A549 (cell line): ENCODE data around the gene ATXN2L. TPM values are rescaled to one million over a fixed set of nuclear protein-coding genes. Genes with fewer than 3 reads are reported as not detected.

Source experiments
- ATAC-seq, 2 experiments: fragments of 200-7000 bp in 1 of 2; fragments of >200 bp in 1 of 2; cut with Nextera tagmentation in 1 of 2; cut with Tn5 transposase in 1 of 2; 3 replicates each; pipeline versions ENCODE4 v1.8.0 to v1.9.1; 2018 to 2020; ENCODE audit warnings: mild to moderate bottlenecking in 1 of 2, moderate library complexity in 1 of 2
- CTCF ChIA-PET: fragments of 300-600 bp; sonication (Branson Sonifier 250); formaldehyde crosslinking; extraction: SDS; loops from one replicate; lab custom pipeline; 2021; ENCODE audit warnings: antibody characterized with exemption, inconsistent platforms; lab: Yijun Ruan, JAX
- POLR2A ChIA-PET: fragments of 350-600 bp; formaldehyde crosslinking; extraction: SDS; loops from one replicate; lab custom pipeline; 2021; ENCODE audit warnings: antibody characterized with exemption, inconsistent platforms; lab: Yijun Ruan, JAX
- DNase-seq, 2 experiments: peaks; one replicate each; pipeline versions ENCODE4 v3.0.0 to v3.0.0-alpha.2; 2011 to 2016; ENCODE audit warnings: low read depth in 1 of 2, low spot score in 1 of 2
- FAIRE-seq: peaks from 2 replicates; lab custom pipeline; 2011; peaks lifted over from hg19 to GRCh38; lab: Jason Lieb, UNC
- H3K27ac ChIP-seq, 2 experiments: fragments of >200 bp; sonication (Bioruptor Twin); formaldehyde crosslinking; 3 replicates each; pipeline ENCODE4 v1.5.1; 2016 to 2017
- H3K4me1 ChIP-seq: fragments of >200 bp; sonication (Bioruptor Twin); formaldehyde crosslinking; 3 replicates; pipeline ENCODE4 v1.6.1; 2016
- H3K4me2 ChIP-seq: fragments of >200 bp; sonication (Bioruptor Twin); formaldehyde crosslinking; 3 replicates; pipeline ENCODE4 v1.6.1; 2016
- H3K4me3 ChIP-seq: fragments of >200 bp; sonication (Bioruptor Twin); formaldehyde crosslinking; 3 replicates; pipeline ENCODE4 v1.5.1; 2016
- H3K9me3 ChIP-seq: fragments of >200 bp; sonication (Bioruptor Twin); formaldehyde crosslinking; 3 replicates; pipeline ENCODE4 v1.6.1; 2016
- CHD2 ChIP-seq: fragments of 150-350 bp; IDR thresholded peaks from 2 replicates; pipeline ENCODE4 v1.6.1; 2014; ENCODE audit warnings: low read length; ENCODE audit not compliant: partially characterized antibody
- FOXS1 ChIP-seq: fragments of 250-450 bp; sonication (Bioruptor Pico); IDR thresholded peaks from 2 replicates; pipeline ENCODE4 v1.5.0; 2020; ENCODE audit warnings: mild to moderate bottlenecking, moderate library complexity
- HOXB13 ChIP-seq: fragments of 250-450 bp; sonication (Bioruptor Pico); IDR thresholded peaks from 2 replicates; pipeline ENCODE4 v1.5.0; 2020; ENCODE audit warnings: low read depth, mild to moderate bottlenecking, moderate library complexity
- JUN ChIP-seq, 2 experiments: fragments of >200 bp; sonication (Bioruptor Twin); formaldehyde crosslinking; IDR thresholded peaks; 2 replicates in 1 of 2; 3 replicates in 1 of 2; pipeline ENCODE4 v1.6.1; 2016 to 2017
- KDM1A ChIP-seq: fragments of 200-600 bp; sonication (generic); IDR thresholded peaks from 2 replicates; pipeline ENCODE4 v1.6.1; 2016; ENCODE audit warnings: low read depth, mild to moderate bottlenecking
- KDM5A ChIP-seq: fragments of 200-600 bp; sonication (generic); IDR thresholded peaks from 2 replicates; pipeline ENCODE4 v1.6.1; 2016; ENCODE audit warnings: antibody characterized with exemption, mild to moderate bottlenecking
- MAZ ChIP-seq: fragments of 150-350 bp; IDR thresholded peaks from 2 replicates; pipeline ENCODE4 v1.6.1; 2014; ENCODE audit warnings: antibody characterized with exemption, low read depth, low read length, borderline replicate concordance
- MYC ChIP-seq: IDR thresholded peaks from 2 replicates; pipeline ENCODE4 v1.6.1; 2012; ENCODE audit warnings: mild to moderate bottlenecking, inconsistent platforms, low read length, improper control_type of control experiment, borderline replicate concordance
- PHF8 ChIP-seq: fragments of 200-600 bp; sonication (generic); IDR thresholded peaks from 2 replicates; pipeline ENCODE4 v1.6.1; 2016; ENCODE audit warnings: low read depth, mild to moderate bottlenecking, antibody characterized with exemption, moderate library complexity, borderline replicate concordance
- POLR2A ChIP-seq: IDR thresholded peaks from 2 replicates; pipeline ENCODE4 v1.6.1; 2012; ENCODE audit warnings: mild to moderate bottlenecking, low read length
- RCOR1 ChIP-seq: fragments of 150-350 bp; IDR thresholded peaks from 2 replicates; pipeline ENCODE4 v1.6.1; 2014; ENCODE audit warnings: antibody characterized with exemption, low read length, low read depth
- RFX5 ChIP-seq: fragments of 450-650 bp; IDR thresholded peaks from 2 replicates; pipeline ENCODE4 v1.7.1; 2014; ENCODE audit warnings: antibody characterized with exemption, mild to moderate bottlenecking, moderate library complexity
- RNF2 ChIP-seq: fragments of 200-600 bp; sonication (generic); IDR thresholded peaks from 2 replicates; pipeline ENCODE4 v1.6.1; 2016; ENCODE audit warnings: low read depth, mild to moderate bottlenecking, antibody characterized with exemption, moderate library complexity, borderline replicate concordance
- TFCP2L1 ChIP-seq: fragments of 250-450 bp; sonication (Bioruptor Pico); IDR thresholded peaks from 2 replicates; pipeline ENCODE4 v1.5.0; 2021; ENCODE audit warnings: mild to moderate bottlenecking
- ZSCAN20 ChIP-seq: fragments of 250-450 bp; sonication (Bioruptor Pico); IDR thresholded peaks from 2 replicates; pipeline ENCODE4 v1.8.0; 2022; ENCODE audit warnings: mild to moderate bottlenecking, moderate library complexity
- WGBS: methylation state at CpG from one replicate; pipeline ENCODE4 v1.1.6; 2017; ENCODE audit errors: missing lambda C conversion rate; 5-methylcytosine and 5-hydroxymethylcytosine counted together
- polyA plus RNA-seq, 4 experiments: library from polyadenylated mRNA; depleted of rRNA in 3 of 4; stranded (reverse); fragments of >200 nt; fragmentation: RNase III in 1 of 4; extraction: RNeasy Plus Mini Kit Qiagen cat#74134 plus additional on column Dnase treatment in 1 of 4; gene quantifications; 2 replicates in 3 of 4; 3 replicates in 1 of 4; pipeline ENCODE4 v1.2.3, GENCODE V29; 2011 to 2017
- TF ChIP-seq, protein P1 (sequence below): fragments of 200-600 bp; sonication (generic); IDR thresholded peaks from 2 replicates; pipeline ENCODE4 v1.6.1; 2016; ENCODE audit warnings: antibody characterized with exemption, mild to moderate bottlenecking, moderate library complexity
- TF ChIP-seq, protein P2 (sequence below): fragments of 450-650 bp; IDR thresholded peaks from 2 replicates; pipeline ENCODE4 v1.6.1; 2014; ENCODE audit warnings: antibody characterized with exemption
- TF ChIP-seq, protein P3 (sequence below): fragments of >200 bp; sonication (Bioruptor Twin); formaldehyde crosslinking; IDR thresholded peaks from 3 replicates; pipeline ENCODE4 v1.6.1; 2016
- TF ChIP-seq, protein P4 (sequence below): IDR thresholded peaks from 2 replicates; pipeline ENCODE4 v1.6.1; 2012

The ATXN2L gene
- polyA plus RNA-seq, 2 of the 4 experiments (the other 2 are of a cell fraction): 28.4 to 135 TPM

DNA sequence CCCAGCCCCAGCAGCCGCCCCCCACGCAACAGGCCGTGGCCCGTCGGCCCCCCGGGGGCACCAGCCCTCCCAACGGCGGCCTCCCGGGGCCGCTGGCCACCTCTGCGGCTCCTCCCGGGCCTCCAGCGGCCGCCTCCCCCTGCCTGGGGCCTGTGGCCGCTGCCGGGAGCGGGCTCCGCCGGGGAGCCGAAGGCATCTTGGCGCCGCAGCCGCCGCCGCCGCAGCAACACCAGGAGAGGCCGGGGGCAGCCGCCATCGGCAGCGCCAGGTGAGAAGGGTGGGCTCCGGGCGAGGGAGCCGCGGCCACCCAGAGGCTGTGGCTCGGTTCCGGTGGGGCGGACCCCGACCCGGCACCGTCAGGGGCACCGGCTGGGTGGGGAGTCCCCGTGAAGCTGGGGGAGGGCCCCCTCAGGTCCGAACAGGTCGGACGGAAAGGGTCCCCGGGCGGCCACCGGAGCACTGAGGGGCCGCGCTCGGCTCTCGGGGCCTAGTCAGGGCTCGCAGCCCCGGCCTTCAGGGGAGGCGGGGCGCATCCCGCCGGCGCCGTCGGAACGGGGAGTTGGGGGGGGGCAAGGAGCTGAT is 583 bp downstream of the ATXN2L start:
- Histone ChIP-seq H3K9me3 (peaks cover 4% of the 10 kb centered on the region; the same call in 1 of the 3 replicates), H3K27ac (peak overlapping the region; percentile 95 to 100), H3K4me2 (peak overlapping the region; percentile 87), H3K4me1 (peaks cover 37% of the 10 kb centered on the region)
- peak; percentile 11 to 30; a peak in 4 of 6 replicates for ATAC-seq
- 0% methylated on average over 4 of the region's 62 CpGs for WGBS
- no peak for DNase-seq
- POLR2A ChIA-PET: interaction anchor here (0.6 to 3.6 kb wide), 15 partner anchors 8 to 194 kb away, joined by 3 to 38 read pairs (median 5); partner anchors contain the start of genes NFATC2IP, RABEP2, SH2B1 and SPNS1
- TF ChIP-seq PHF8 (peak; percentile 51), TFCP2L1 (CRISPR knock-in tag) (0 out of 2 replicates have a peak, but pooled peaks have one; percentile 69), HOXB13 (no peak), RCOR1 (no peak)
- TF ChIP-seq, protein P1, sequence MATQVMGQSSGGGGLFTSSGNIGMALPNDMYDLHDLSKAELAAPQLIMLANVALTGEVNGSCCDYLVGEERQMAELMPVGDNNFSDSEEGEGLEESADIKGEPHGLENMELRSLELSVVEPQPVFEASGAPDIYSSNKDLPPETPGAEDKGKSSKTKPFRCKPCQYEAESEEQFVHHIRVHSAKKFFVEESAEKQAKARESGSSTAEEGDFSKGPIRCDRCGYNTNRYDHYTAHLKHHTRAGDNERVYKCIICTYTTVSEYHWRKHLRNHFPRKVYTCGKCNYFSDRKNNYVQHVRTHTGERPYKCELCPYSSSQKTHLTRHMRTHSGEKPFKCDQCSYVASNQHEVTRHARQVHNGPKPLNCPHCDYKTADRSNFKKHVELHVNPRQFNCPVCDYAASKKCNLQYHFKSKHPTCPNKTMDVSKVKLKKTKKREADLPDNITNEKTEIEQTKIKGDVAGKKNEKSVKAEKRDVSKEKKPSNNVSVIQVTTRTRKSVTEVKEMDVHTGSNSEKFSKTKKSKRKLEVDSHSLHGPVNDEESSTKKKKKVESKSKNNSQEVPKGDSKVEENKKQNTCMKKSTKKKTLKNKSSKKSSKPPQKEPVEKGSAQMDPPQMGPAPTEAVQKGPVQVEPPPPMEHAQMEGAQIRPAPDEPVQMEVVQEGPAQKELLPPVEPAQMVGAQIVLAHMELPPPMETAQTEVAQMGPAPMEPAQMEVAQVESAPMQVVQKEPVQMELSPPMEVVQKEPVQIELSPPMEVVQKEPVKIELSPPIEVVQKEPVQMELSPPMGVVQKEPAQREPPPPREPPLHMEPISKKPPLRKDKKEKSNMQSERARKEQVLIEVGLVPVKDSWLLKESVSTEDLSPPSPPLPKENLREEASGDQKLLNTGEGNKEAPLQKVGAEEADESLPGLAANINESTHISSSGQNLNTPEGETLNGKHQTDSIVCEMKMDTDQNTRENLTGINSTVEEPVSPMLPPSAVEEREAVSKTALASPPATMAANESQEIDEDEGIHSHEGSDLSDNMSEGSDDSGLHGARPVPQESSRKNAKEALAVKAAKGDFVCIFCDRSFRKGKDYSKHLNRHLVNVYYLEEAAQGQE: no peak
- TF ChIP-seq, all 56 proteins: peak for 2
- FAIRE-seq: no peak
- CTCF ChIA-PET: interaction anchor here (1.3 to 2.8 kb wide), 3 partner anchors 12 to 123 kb away, joined by 4 to 13 read pairs (median 8); no protein-coding TSS in a partner anchor
- peak overlapping the region; percentile 100 for H3K4me3 ChIP-seq

DNA sequence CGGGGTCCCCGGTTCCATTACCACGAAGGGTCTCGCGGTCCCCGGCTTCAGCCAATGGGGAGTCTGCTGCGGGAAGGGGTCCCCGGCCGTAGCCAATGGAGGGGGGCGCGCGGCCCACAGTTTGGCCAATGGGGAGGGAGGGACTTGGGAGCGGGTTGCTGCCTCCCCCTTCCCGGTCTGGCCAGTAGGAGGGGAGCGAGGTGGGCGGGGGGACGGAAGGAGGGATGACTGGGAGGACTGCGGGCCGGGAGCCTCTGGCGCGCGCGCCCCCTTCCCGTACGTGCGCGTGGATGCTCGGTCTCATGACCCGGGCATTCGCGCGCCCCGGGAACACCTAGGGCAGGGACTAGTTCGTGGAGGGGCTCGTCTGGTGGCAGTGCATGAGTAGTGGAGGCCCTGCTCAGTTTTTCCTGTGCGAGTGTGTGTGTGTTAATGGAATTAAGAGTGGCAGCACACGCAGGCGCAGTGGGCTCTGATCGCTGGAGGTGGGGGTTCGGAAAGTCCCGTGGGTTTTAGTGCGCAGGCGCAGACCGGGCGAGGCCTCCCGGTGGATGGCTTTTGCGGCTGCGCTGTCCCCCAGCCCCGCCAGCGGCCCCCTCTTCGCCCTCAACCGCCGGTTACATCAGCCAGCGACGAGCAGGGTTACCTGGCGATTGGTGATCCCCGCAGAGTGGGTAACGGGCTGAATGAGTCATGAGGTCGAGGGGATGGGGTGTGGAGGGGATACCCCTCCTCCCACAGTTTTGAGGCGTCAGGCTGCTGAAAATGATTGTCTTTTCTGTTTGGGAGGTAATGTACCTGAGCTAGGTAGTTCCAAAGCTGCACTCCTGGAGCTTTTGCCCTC is 1.3 kb downstream of the ATXN2L start:
- POLR2A ChIA-PET: interaction anchor here (1.5 to 3.6 kb wide), 3 partner anchors 8 to 101 kb away, joined by 3 to 38 read pairs (median 8); partner anchors contain the start of genes RABEP2 and TUFM
- TF ChIP-seq PHF8: no peak
- TF ChIP-seq JUN (IDR thresholded peaks at IDR 0.05): peak; percentile 83 to 92; a peak in 4 of 5 replicates
- TF ChIP-seq, protein P2, sequence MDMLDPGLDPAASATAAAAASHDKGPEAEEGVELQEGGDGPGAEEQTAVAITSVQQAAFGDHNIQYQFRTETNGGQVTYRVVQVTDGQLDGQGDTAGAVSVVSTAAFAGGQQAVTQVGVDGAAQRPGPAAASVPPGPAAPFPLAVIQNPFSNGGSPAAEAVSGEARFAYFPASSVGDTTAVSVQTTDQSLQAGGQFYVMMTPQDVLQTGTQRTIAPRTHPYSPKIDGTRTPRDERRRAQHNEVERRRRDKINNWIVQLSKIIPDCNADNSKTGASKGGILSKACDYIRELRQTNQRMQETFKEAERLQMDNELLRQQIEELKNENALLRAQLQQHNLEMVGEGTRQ: peak; percentile 22
- peak; percentile 32 for TF ChIP-seq POLR2A
- TF ChIP-seq CHD2: peak; percentile 76
- TF ChIP-seq FOXS1 (CRISPR knock-in tag): no peak
- no peak for TF ChIP-seq ZSCAN20 (CRISPR knock-in tag)
- TF ChIP-seq, protein P3, sequence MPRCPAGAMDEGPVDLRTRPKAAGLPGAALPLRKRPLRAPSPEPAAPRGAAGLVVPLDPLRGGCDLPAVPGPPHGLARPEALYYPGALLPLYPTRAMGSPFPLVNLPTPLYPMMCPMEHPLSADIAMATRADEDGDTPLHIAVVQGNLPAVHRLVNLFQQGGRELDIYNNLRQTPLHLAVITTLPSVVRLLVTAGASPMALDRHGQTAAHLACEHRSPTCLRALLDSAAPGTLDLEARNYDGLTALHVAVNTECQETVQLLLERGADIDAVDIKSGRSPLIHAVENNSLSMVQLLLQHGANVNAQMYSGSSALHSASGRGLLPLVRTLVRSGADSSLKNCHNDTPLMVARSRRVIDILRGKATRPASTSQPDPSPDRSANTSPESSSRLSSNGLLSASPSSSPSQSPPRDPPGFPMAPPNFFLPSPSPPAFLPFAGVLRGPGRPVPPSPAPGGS: peak; percentile 71; the same call in 1 of the 3 replicates
- no peak for TF ChIP-seq KDM5A
- TF ChIP-seq MYC: peak; percentile 70; the same call in 1 of the 2 replicates
- no peak for TF ChIP-seq RNF2
- TF ChIP-seq, protein P1: peak; percentile 75
- TF ChIP-seq RFX5: 0 out of 2 replicates have a peak, but pooled peaks have one; percentile 34
- TF ChIP-seq, protein P4, sequence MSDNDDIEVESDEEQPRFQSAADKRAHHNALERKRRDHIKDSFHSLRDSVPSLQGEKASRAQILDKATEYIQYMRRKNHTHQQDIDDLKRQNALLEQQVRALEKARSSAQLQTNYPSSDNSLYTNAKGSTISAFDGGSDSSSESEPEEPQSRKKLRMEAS: peak; percentile 66
- TF ChIP-seq MAZ: peak; percentile 92; the same call in 1 of the 2 replicates
- TF ChIP-seq KDM1A: no peak
- H3K4me1 ChIP-seq: peaks cover 37% of the 10 kb centered on the region
- ATAC-seq (peak; percentile 82 to 93), DNase-seq (peak; percentile 96 to 99), FAIRE-seq (no peak)
- CTCF ChIA-PET: interaction anchor here (2.1 kb wide), 1 partner anchor 12 kb away, joined by 8 read pairs; no protein-coding TSS in a partner anchor
- peaks cover 4% of the 10 kb centered on the region; the same call in 1 of the 3 replicates for H3K9me3 ChIP-seq
- peak overlapping the region; percentile 100 for H3K4me3 ChIP-seq
- under 1% methylated on average over 24 of the region's 60 CpGs for WGBS
- H3K27ac ChIP-seq: peak overlapping the region; percentile 95 to 100
- peak overlapping the region; percentile 99 for H3K4me2 ChIP-seq
